A673 (cell line): ENCODE data around the gene IFITM1. TPM values are rescaled to one million over a fixed set of nuclear protein-coding genes. Genes with fewer than 3 reads are reported as not detected.
"Not testable (repeated sequence)": the region's sequence is repeated elsewhere in the genome, so short reads cannot be mapped to it uniquely, and the experiment has no call there.

Experiments used
- BruUV-seq: library from RNA; stranded (reverse); fragments of 400-500 nt; replicated peaks from 2 replicates; lab custom pipeline; 2021; lab: Mats Ljungman, UMichigan
- CTCF ChIA-PET: fragments of 300-600 bp; sonication (Branson Sonifier 250); formaldehyde crosslinking; loops from one replicate; lab custom pipeline; 2022; ENCODE audit warnings: antibody characterized with exemption; lab: Charles Lee
- POLR2A ChIA-PET: fragments of 300-600 bp; sonication (Branson Sonifier 250); formaldehyde crosslinking; loops from one replicate; lab custom pipeline; 2022; ENCODE audit warnings: antibody characterized with exemption; ENCODE audit not compliant: low non-redundant PET; lab: Charles Lee
- DNase-seq: peaks from one replicate; pipeline ENCODE4 v3.0.0-alpha.2; 2015; ENCODE audit warnings: low spot score
- H3K27ac ChIP-seq: fragments of 200-600 bp; sonication (generic); 2 replicates; pipeline ENCODE4 v1.5.1; 2016; ENCODE audit warnings: mixed run types, low read depth, mild to moderate bottlenecking, mixed read lengths, antibody characterized with exemption, low read length; ENCODE audit not compliant: poor library complexity, severe bottlenecking
- H3K27me3 ChIP-seq: fragments of 200-600 bp; sonication (generic); replicated peaks from 2 replicates; pipeline ENCODE4 v1.6.1; 2017; ENCODE audit warnings: mixed run types, low read depth, mild to moderate bottlenecking, mixed read lengths, antibody characterized with exemption, low read length; ENCODE audit not compliant: insufficient read depth, poor library complexity
- H3K36me3 ChIP-seq: fragments of 200-600 bp; sonication (generic); 2 replicates; pipeline ENCODE4 v1.6.1; 2016; ENCODE audit warnings: mixed run types, mild to moderate bottlenecking, mixed read lengths, antibody characterized with exemption, low read length; ENCODE audit not compliant: insufficient read depth, poor library complexity, severe bottlenecking
- H3K4me1 ChIP-seq: fragments of 200-600 bp; sonication (generic); 2 replicates; pipeline ENCODE4 v1.6.1; 2017; ENCODE audit warnings: mixed run types, mild to moderate bottlenecking, mixed read lengths, antibody characterized with exemption, low read length; ENCODE audit not compliant: insufficient read depth, poor library complexity, severe bottlenecking
- H3K4me3 ChIP-seq: fragments of 200-600 bp; sonication (generic); 2 replicates; pipeline ENCODE4 v1.5.1; 2016; ENCODE audit warnings: low read depth, mixed run types, mild to moderate bottlenecking, mixed read lengths, low read length; ENCODE audit not compliant: poor library complexity, severe bottlenecking
- H3K9me3 ChIP-seq: fragments of 200-600 bp; sonication (generic); 2 replicates; pipeline ENCODE4 v1.6.1; 2016; ENCODE audit warnings: mixed run types, low read depth, mild to moderate bottlenecking, mixed read lengths, antibody characterized with exemption, low read length; ENCODE audit not compliant: poor library complexity, severe bottlenecking
- EZH2 ChIP-seq: fragments of 200-600 bp; sonication (generic); IDR thresholded peaks from 2 replicates; pipeline ENCODE4 v1.6.1; 2017; ENCODE audit warnings: borderline replicate concordance, low read depth, mild to moderate bottlenecking, mixed read lengths, antibody characterized with exemption, low read length; ENCODE audit not compliant: poor library complexity, severe bottlenecking
- intact Hi-C: fragments of 100-400 bp; cut with micrococcal nuclease; formaldehyde crosslinking; loops from one replicate; pipeline ENCODE4 v1.10.0; 2022; ENCODE audit not compliant: unreplicated experiment
- total RNA-seq: library from RNA; stranded (reverse); gene quantifications from 2 replicates; pipeline ENCODE4 v1.2.3, GENCODE V29; 2021
- TF ChIP-seq, protein P1 (sequence below): fragments of 300-800, 200-600 bp; sonication (generic); conservative IDR thresholded peaks from 2 replicates; pipeline ENCODE4 v1.5.1; 2017; ENCODE audit warnings: low read depth, mild to moderate bottlenecking, antibody characterized with exemption, low read length, moderate library complexity, mixed read lengths

Gene IFITM1
- total RNA-seq, 1 experiment from 2014 or later, result 24.4 TPM

DNA sequence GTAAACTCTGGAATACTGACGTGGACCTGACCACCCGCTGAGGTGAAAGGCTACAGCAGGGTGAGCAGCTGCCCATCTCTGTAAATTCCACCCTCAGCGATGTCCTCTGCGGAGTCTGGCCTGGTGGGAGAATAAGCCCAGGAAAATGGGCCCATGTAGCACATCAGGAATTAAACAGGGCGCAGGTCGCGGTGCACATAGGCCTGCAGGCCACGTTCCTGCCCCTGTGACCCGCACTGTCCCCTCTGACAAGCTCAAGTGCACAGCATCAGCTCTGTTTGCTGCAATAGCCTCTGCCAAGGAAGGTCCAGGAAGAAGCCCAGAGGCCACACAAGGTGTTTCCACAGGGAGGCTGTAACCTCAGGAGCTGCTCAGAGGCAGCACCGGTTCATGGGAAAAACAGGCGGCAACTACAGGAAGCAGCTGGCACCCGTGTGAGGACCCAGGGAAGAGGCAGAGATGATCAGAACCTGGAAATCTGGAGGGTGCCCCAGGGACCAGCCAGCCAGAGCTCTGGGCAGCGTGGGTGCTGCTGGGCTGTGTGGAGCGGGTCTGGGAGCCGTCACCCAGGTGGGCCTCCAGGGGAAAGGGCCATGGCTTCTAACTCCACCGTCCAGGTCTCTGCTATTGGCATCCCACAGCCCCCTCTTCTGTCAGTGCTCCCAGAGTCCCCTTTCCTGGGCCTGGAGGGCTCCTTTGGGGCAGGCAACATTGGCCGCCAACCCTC lies 7.0 kb upstream of the IFITM1 start:
- no peak for DNase-seq
- Histone ChIP-seq H3K27ac (peak overlapping the region; percentile 23), H3K27me3 (no peaks in the 10 kb centered on the region), H3K4me1 (peaks cover 16% of the 10 kb centered on the region), H3K9me3 (no peaks in the 10 kb centered on the region), H3K4me3 (no peak overlapping the region), H3K36me3 (no peaks in the 10 kb centered on the region)
- no TSS peak for BruUV-seq
- ChIA-PET POLR2A (no interaction called here), CTCF (no interaction called here)
- TF ChIP-seq, protein P1, sequence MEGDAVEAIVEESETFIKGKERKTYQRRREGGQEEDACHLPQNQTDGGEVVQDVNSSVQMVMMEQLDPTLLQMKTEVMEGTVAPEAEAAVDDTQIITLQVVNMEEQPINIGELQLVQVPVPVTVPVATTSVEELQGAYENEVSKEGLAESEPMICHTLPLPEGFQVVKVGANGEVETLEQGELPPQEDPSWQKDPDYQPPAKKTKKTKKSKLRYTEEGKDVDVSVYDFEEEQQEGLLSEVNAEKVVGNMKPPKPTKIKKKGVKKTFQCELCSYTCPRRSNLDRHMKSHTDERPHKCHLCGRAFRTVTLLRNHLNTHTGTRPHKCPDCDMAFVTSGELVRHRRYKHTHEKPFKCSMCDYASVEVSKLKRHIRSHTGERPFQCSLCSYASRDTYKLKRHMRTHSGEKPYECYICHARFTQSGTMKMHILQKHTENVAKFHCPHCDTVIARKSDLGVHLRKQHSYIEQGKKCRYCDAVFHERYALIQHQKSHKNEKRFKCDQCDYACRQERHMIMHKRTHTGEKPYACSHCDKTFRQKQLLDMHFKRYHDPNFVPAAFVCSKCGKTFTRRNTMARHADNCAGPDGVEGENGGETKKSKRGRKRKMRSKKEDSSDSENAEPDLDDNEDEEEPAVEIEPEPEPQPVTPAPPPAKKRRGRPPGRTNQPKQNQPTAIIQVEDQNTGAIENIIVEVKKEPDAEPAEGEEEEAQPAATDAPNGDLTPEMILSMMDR, result no peak
- TF ChIP-seq EZH2, result no peak
- intact Hi-C loops, result loop anchor here (10.0 kb wide), 1 partner anchor 48 kb away; no protein-coding TSS in a partner anchor

DNA sequence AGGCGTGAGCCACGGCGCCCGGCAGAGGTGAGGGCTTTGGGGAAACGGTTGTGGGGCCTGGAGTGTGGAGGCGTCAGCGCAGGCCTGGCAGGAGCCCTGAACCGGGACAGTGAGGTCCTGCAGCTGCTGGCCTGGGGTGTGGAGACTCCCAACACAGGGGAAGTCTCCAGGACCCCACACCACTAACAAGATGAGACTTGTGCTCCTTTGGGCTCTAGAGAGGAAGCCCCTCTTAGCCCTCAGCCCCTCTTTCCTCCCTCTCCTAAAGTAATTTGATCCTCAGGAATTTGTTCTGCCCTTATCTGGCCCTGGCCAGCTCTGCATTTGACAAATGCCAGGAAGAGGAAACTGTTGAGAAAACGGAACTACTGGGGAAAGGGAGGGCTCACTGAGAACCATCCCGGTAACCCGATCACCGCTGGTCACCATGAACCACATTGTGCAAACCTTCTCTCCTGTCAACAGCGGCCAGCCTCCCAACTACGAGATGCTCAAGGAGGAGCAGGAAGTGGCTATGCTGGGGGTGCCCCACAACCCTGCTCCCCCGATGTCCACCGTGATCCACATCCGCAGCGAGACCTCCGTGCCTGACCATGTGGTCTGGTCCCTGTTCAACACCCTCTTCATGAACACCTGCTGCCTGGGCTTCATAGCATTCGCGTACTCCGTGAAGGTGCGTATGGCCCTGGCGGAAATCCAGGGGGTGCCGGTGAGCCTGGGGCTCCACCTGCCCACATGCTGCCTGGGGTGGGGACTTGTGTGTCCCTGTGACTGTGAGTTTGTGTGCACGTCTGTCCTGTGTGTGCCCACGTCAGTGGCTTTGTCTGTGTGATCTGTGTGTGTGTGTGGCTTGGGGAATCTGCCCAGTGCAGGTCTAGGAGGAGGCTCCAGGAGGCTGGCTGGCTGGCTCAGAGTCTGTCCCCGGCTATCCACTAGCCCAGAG lies 5.8 kb upstream of the IFITM1 start, which contains the start of gene IFITM2:
IFITM2 (plus strand) TSS at position 51 of the 943 bp plus-strand sequence; CDS start at position 428, 377 bp downstream.
- H3K4me3 ChIP-seq, BruUV-seq, H3K27me3 ChIP-seq, CTCF ChIA-PET, DNase-seq, POLR2A ChIA-PET, H3K9me3 ChIP-seq, H3K36me3 ChIP-seq: not testable (repeated sequence)
- peaks cover 22% of the 10 kb centered on the region for H3K4me1 ChIP-seq
- intact Hi-C loops, result loop anchor here (10.0 kb wide), 1 partner anchor 47 kb away; no protein-coding TSS in a partner anchor
- peak within 1 kb of the TSS; percentile 23 for H3K27ac ChIP-seq

DNA sequence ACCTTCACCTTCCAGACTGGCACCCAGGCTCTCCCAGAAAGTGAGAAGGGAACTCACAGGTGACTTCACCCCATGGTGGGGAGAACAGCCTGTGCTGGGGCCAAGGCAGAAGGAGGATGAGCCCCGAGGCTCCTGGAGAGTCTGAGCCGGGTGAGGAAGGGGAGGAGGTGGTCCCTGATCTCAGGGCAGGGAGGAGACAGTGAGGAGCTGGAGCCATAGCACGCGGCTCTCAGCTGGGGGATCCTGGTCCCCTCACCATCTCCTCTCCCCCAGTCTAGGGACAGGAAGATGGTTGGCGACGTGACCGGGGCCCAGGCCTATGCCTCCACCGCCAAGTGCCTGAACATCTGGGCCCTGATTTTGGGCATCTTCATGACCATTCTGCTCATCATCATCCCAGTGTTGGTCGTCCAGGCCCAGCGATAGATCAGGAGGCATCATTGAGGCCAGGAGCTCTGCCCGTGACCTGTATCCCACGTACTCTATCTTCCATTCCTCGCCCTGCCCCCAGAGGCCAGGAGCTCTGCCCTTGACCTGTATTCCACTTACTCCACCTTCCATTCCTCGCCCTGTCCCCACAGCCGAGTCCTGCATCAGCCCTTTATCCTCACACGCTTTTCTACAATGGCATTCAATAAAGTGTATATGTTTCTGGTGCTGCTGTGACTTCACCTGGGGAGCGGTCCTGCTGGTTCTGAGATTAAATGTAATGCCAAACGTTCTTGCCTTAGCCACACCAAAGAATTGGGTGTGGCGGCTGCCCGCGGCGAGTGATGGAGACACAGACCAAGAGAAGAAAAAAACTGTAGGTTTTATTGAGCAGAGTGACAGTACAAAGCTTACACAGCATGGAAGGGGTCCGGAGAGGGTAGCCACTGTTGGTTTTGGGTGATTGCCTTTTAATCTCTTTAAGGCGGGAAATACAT lies 4.8 kb upstream of the IFITM1 start:
- BruUV-seq, H3K27ac ChIP-seq, POLR2A ChIA-PET, H3K36me3 ChIP-seq, CTCF ChIA-PET, DNase-seq, H3K9me3 ChIP-seq, H3K27me3 ChIP-seq, H3K4me3 ChIP-seq: not testable (repeated sequence)
- H3K4me1 ChIP-seq, result peaks cover 29% of the 10 kb centered on the region
- intact Hi-C loops, result loop anchor here (10.0 kb wide), 1 partner anchor 46 kb away; no protein-coding TSS in a partner anchor

DNA sequence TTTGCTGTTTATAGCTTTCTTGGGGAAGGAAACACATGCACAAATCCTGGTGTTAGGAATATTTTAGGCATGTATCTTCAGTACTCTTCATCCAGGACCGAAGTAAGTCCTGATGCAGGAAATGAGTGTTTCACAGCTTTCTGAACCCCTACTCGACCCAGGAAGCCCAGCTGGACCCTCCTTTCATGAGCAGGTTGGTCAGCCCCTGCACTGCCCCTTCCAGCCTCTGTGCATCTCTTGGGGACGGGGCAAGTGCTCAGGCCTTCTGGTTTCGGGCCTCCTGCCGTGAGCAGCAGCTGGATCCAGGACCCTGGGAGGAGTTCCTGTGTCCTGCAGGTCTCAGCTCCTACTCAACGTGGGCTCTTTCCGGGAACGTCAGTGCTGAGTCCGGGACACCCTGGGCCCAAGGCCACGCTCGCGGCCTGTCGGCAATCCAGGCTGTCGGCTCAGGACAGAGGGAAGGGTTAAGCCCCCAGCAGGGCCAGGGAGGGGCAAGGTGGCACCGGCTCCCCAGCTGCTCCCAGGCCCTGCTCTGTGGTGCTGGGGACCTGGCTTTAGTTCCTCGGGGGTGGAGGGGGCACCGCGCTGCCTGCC lies 3.8 kb upstream of the IFITM1 start:
- DNase-seq, BruUV-seq, H3K27me3 ChIP-seq, H3K27ac ChIP-seq, POLR2A ChIA-PET, H3K9me3 ChIP-seq, H3K36me3 ChIP-seq: not testable (repeated sequence)
- CTCF ChIA-PET, result interaction anchor here (0.6 kb wide), 1 partner anchor 46 kb away, joined by 8 read pairs; no protein-coding TSS in a partner anchor
- Histone ChIP-seq H3K4me1 (peaks cover 29% of the 10 kb centered on the region), H3K4me3 (peak overlapping the region; percentile 26)
- intact Hi-C loops, result loop anchor here (10.0 kb wide), 1 partner anchor 45 kb away; no protein-coding TSS in a partner anchor

DNA sequence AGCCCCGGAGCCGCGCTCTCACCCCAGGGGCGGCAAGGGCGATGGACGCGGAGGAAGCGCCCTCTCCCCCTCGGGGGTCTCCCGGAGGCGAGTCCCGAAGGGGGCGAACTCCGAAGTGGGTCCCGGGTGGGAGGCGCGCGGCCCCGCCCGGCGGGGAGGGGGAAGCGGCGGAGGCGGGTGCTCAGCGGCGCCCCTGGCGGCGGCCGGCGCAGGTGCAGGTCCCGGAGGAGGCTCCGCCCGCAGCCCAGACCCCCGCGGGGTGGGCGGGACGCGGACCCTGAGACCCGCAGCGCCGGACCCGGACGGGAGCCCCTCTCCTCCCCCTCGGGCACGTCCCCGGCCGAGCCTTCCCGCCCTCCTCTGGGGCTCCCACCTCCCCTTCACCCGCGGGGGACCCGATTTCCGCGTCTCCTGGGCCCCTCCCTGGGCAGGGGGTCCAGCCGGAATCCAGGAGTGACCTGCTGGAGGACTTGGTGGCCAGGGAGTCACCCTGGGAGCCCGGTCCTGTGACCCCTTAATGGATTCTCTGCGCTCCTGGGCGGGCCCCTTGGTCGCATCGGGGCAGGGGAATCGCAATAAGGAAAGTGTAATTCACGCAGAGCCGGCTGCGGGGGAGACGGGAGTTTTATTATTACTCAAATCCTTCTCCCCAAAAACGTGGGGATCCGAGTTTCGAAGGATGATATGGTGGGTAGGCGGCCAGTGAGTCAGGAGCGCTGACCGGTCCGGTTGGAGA lies 2.7 kb upstream of the IFITM1 start:
- POLR2A ChIA-PET, H3K9me3 ChIP-seq, H3K27ac ChIP-seq, intact Hi-C loops, BruUV-seq, CTCF ChIA-PET, H3K4me3 ChIP-seq, H3K27me3 ChIP-seq, H3K36me3 ChIP-seq, DNase-seq: not testable (repeated sequence)
- H3K4me1 ChIP-seq, result peaks cover 29% of the 10 kb centered on the region
